SK-N-SH treated with all-trans-retinoic acid at 6 μM for 48 hours (cell line): Measurements from ENCODE around the gene SPESP1.

Experiments
- ATAC-seq: fragments of 200-7000 bp; cut with Tn5 transposase; 3 replicates; pipeline ENCODE4 v1.9.1; 2020; ENCODE audit warnings: mild to moderate bottlenecking, moderate library complexity
- ARNTL ChIP-seq: fragments of 450-650 bp; formaldehyde crosslinking; IDR thresholded peaks from 2 replicates; pipeline ENCODE4 v1.5.0; 2020; ENCODE audit warnings: low read depth, mild to moderate bottlenecking, moderate library complexity, borderline replicate concordance
- BACH2 ChIP-seq: fragments of 250-450 bp; sonication (Bioruptor Pico); IDR thresholded peaks from 2 replicates; pipeline ENCODE4 v1.9.0; 2021; ENCODE audit warnings: mild to moderate bottlenecking, borderline replicate concordance
- CREB5 ChIP-seq: fragments of 250-450 bp; sonication (Bioruptor Pico); IDR thresholded peaks from 2 replicates; pipeline ENCODE4 v1.5.1; 2020; ENCODE audit warnings: low read depth, mild to moderate bottlenecking, moderate library complexity
- CSDC2 ChIP-seq: fragments of 250-450 bp; sonication (Bioruptor Pico); IDR thresholded peaks from 2 replicates; pipeline ENCODE4 v1.5.0; 2020; ENCODE audit warnings: mild to moderate bottlenecking, moderate library complexity
- CSRNP3 ChIP-seq: fragments of 250-450 bp; sonication (Bioruptor Pico); IDR thresholded peaks from 2 replicates; pipeline ENCODE4 v1.5.1; 2021; ENCODE audit warnings: mild to moderate bottlenecking, moderate library complexity
- ESRRG ChIP-seq: fragments of 250-450 bp; sonication (Bioruptor Pico); IDR thresholded peaks from 2 replicates; pipeline ENCODE4 v1.6.1; 2021; ENCODE audit warnings: mild to moderate bottlenecking
- GLIS3 ChIP-seq: fragments of 250-450 bp; sonication (Bioruptor Pico); IDR thresholded peaks from 2 replicates; pipeline ENCODE4 v1.5.0; 2020; ENCODE audit warnings: mild to moderate bottlenecking, moderate library complexity
- ISL1 ChIP-seq: fragments of 250-450 bp; sonication (Bioruptor Pico); IDR thresholded peaks from 2 replicates; pipeline ENCODE4 v2.1.2; 2022; ENCODE audit warnings: mild to moderate bottlenecking, moderate library complexity
- OSR1 ChIP-seq: fragments of 250-450 bp; sonication (Bioruptor Pico); IDR thresholded peaks from 2 replicates; pipeline ENCODE4 v1.8.0; 2022; ENCODE audit warnings: moderate library complexity, mild to moderate bottlenecking, inconsistent platforms
- POU6F1 ChIP-seq: fragments of 250-450 bp; sonication (Bioruptor Pico); IDR thresholded peaks from 2 replicates; pipeline ENCODE4 v1.8.0; 2021; ENCODE audit warnings: low read depth, mild to moderate bottlenecking, moderate library complexity, borderline replicate concordance
- PPARA ChIP-seq: fragments of 250-450 bp; sonication (Bioruptor Pico); IDR thresholded peaks from 2 replicates; pipeline ENCODE4 v1.5.0; 2020; ENCODE audit warnings: mild to moderate bottlenecking, borderline replicate concordance
- RARB ChIP-seq: fragments of 250-450 bp; sonication (Bioruptor Pico); IDR thresholded peaks from 2 replicates; pipeline ENCODE4 v1.8.0; 2021; ENCODE audit warnings: mild to moderate bottlenecking, moderate library complexity
- SNAI2 ChIP-seq: fragments of 250-450 bp; sonication (Bioruptor Pico); IDR thresholded peaks from 2 replicates; pipeline ENCODE4 v1.5.0; 2020; ENCODE audit warnings: mild to moderate bottlenecking, moderate library complexity
- TOX ChIP-seq: fragments of 250-450 bp; sonication (Bioruptor Pico); IDR thresholded peaks from 2 replicates; pipeline ENCODE4 v1.8.0; 2021; ENCODE audit warnings: mild to moderate bottlenecking, moderate library complexity, borderline replicate concordance
- TSHZ2 ChIP-seq: fragments of 250-450 bp; sonication (Bioruptor Pico); IDR thresholded peaks from 2 replicates; pipeline ENCODE4 v1.5.0; 2020; ENCODE audit warnings: mild to moderate bottlenecking, moderate library complexity
- ZFP3 ChIP-seq: fragments of 250-450 bp; sonication (Bioruptor Pico); IDR thresholded peaks from 2 replicates; pipeline ENCODE4 v1.5.0; 2020; ENCODE audit warnings: mild to moderate bottlenecking, moderate library complexity
- ZFP30 ChIP-seq: fragments of 450-650 bp; formaldehyde crosslinking; IDR thresholded peaks from 2 replicates; pipeline ENCODE4 v1.5.0; 2022; ENCODE audit warnings: mild to moderate bottlenecking, moderate library complexity
- ZNF70 ChIP-seq: fragments of 450-650 bp; formaldehyde crosslinking; IDR thresholded peaks from 2 replicates; pipeline ENCODE4 v1.5.0; 2020; ENCODE audit warnings: mild to moderate bottlenecking, moderate library complexity
- ZNF8 ChIP-seq: fragments of 450-650 bp; formaldehyde crosslinking; IDR thresholded peaks from 2 replicates; pipeline ENCODE4 v1.5.0; 2020; ENCODE audit warnings: mild to moderate bottlenecking, moderate library complexity

Gene SPESP1

GRCh38 chr15:68981941-68982340 lies 51.6 kb downstream of the SPESP1 start (continued):
- TF ChIP-seq TSHZ2 (CRISPR knock-in tag) (no peak), ZFP3 (CRISPR knock-in tag) (no peak), ZNF70 (CRISPR knock-in tag) (no peak)

- TF ChIP-seq ISL1 (CRISPR knock-in tag) (no peak), POU6F1 (CRISPR knock-in tag) (no peak), PPARA (CRISPR knock-in tag) (no peak), CREB5 (CRISPR knock-in tag) (no peak), CSDC2 (no peak), SNAI2 (CRISPR knock-in tag) (no peak), OSR1 (CRISPR knock-in tag) (no peak), GLIS3 (CRISPR knock-in tag) (no peak), ESRRG (CRISPR knock-in tag) (no peak), ZNF70 (CRISPR knock-in tag) (no peak), TSHZ2 (CRISPR knock-in tag) (no peak), BACH2 (CRISPR knock-in tag) (no peak), TOX (CRISPR knock-in tag) (no peak), ZFP3 (CRISPR knock-in tag) (no peak), ARNTL (no peak), RARB (no peak), CSRNP3 (CRISPR knock-in tag) (no peak), ZFP30 (CRISPR knock-in tag) (no peak)
Measured at GRCh38 chr15:68982976-68983563, 52.7 kb downstream of the SPESP1 start.

GRCh38 chr15:68983961-68984481 lies 53.7 kb downstream of the SPESP1 start:
- no peak for TF ChIP-seq CSDC2
- no peak for TF ChIP-seq RARB
- no peak for TF ChIP-seq ISL1 (CRISPR knock-in tag)
- TF ChIP-seq ZFP30 (CRISPR knock-in tag) = no peak
- TF ChIP-seq ZNF8 = no peak
- TF ChIP-seq ARNTL = no peak
- TF ChIP-seq CSRNP3 (CRISPR knock-in tag) = no peak
- TF ChIP-seq BACH2 (CRISPR knock-in tag) = no peak
- TF ChIP-seq ESRRG (CRISPR knock-in tag) = no peak
- TF ChIP-seq ZNF70 (CRISPR knock-in tag) = no peak
- no peak for TF ChIP-seq OSR1 (CRISPR knock-in tag)
- TF ChIP-seq TSHZ2 (CRISPR knock-in tag) = no peak
- ATAC-seq = no peak

More at GRCh38 chr15:68982976-68983563, 52.7 kb downstream of the SPESP1 start:
- no peak for ATAC-seq
